Sigmoid colon (tissue), 7 donors: ENCODE measurements around the gene SLC12A5. TPM values are rescaled to one million over a fixed set of nuclear protein-coding genes. Genes with fewer than 3 reads are reported as not detected.
A peak's percentile ranks its signal among the peaks of the same experiment; 100 is the strongest.

Experiments used
- DNase-seq: peaks from one replicate; pipeline ENCODE4 v3.0.0-alpha.2; 2019
- H3K27ac ChIP-seq, 4 donors: fragments of 200-600 bp; sonication (generic); one replicate each; pipeline ENCODE4 v1.5.1; 2016 to 2019; ENCODE audit warnings: mild to moderate bottlenecking in 1 of 4
- H3K27me3 ChIP-seq, 3 donors: fragments of 200-600 bp; sonication (generic); one replicate each; pipeline ENCODE4 v1.5.1; 2019; ENCODE audit warnings: mild to moderate bottlenecking in 1 of 3
- H3K36me3 ChIP-seq, 4 donors: fragments of 200-600 bp; sonication (generic); one replicate each; pipeline ENCODE4 v1.5.1; 2016 to 2019
- H3K4me1 ChIP-seq, 4 donors: fragments of 200-600 bp; sonication (generic); one replicate each; pipeline ENCODE4 v1.5.1; 2017 to 2019
- H3K4me3 ChIP-seq, 4 donors: fragments of 200-600 bp; sonication (generic); one replicate each; pipeline ENCODE4 v1.5.1; 2017 to 2019; ENCODE audit warnings: mild to moderate bottlenecking in 2 of 4, moderate library complexity in 1 of 4
- H3K9me3 ChIP-seq, 4 donors: fragments of 200-600 bp in 3 of 4; sonication (generic) in 3 of 4; one replicate each; pipeline versions ENCODE4 v1.5.1 to v1.6.1; 2013 to 2019
- CTCF ChIP-seq, 4 experiments: fragments of 450-650 bp in 3 of 4; fragments of 200-600 bp in 1 of 4; IDR thresholded peaks; one replicate each; pipeline ENCODE4 v1.5.1; 2016 to 2019; ENCODE audit warnings: antibody characterized with exemption in 4 of 4, mild to moderate bottlenecking in 3 of 4, moderate library complexity in 2 of 4
- EP300 ChIP-seq, 4 donors: sonication (generic); formaldehyde crosslinking; IDR thresholded peaks; one replicate each; pipeline ENCODE4 v1.6.1; 2017; ENCODE audit warnings: antibody characterized with exemption in 4 of 4
- POLR2A ChIP-seq, 2 donors: fragments of 450-650 bp; IDR thresholded peaks; one replicate each; pipeline ENCODE4 v1.6.1; 2016; ENCODE audit warnings: antibody characterized with exemption in 2 of 2, mild to moderate bottlenecking in 2 of 2, moderate library complexity in 2 of 2
- POLR2AphosphoS5 ChIP-seq, 4 donors: sonication (generic); formaldehyde crosslinking; IDR thresholded peaks; one replicate each; pipeline ENCODE4 v1.6.1; 2017; ENCODE audit warnings: antibody characterized with exemption in 4 of 4
- WGBS, 2 donors: extraction: QIAGEN DNeasy Blood & Tissue Kit; methylation state at CpG; one replicate each; pipeline ENCODE4 v1.1.7; 2013; 5-methylcytosine and 5-hydroxymethylcytosine counted together
- intact Hi-C: fragments of 100-400 bp; cut with DNase I; formaldehyde crosslinking; loops from one replicate; pipeline ENCODE4 v1.15.1; 2023
- polyA plus RNA-seq, 3 donors: library from polyadenylated mRNA; stranded (reverse); fragments of 200-250 nt; gene quantifications; one replicate each; pipeline ENCODE4 v1.2.3, GENCODE V29; 2013
- total RNA-seq, 4 donors: library from RNA; depleted of rRNA; stranded (reverse); fragments of >200 nt; gene quantifications; one replicate each; pipeline ENCODE4 v1.1.0, GENCODE V29; 2016
- donor health status: healthy with polysubstance abuse.
- donor health status: Bipolar disorder and iron deficiency.
- donor health status: healthy.

The SLC12A5 gene
- total and polyA plus RNA-seq, 7 donors: 0.14 to 1.4 TPM; not detected in 5

- H3K4me1 ChIP-seq: peaks cover 0 to 12% (median 11%) of the 10 kb centered on the region in 4 donors
- no peaks in the 10 kb centered on the region for H3K9me3 ChIP-seq
- 96 to 97% methylated on average over 8 of the region's 8 CpGs for WGBS, 2 donors
- peak; percentile 36 for DNase-seq
- H3K4me3 ChIP-seq: no peak overlapping the region
- H3K27me3 ChIP-seq: peaks cover 0 to 10% (median 4%) of the 10 kb centered on the region in 3 donors
- intact Hi-C loops: no loop called here
- H3K27ac ChIP-seq: no peak overlapping the region
- peaks cover 67 to 82% (median 68%) of the 10 kb centered on the region in 4 donors for H3K36me3 ChIP-seq
- TF ChIP-seq EP300 (IDR thresholded peaks at IDR 0.05) (no peak), POLR2A (IDR thresholded peaks at IDR 0.05) (no peak), CTCF (IDR thresholded peaks at IDR 0.05) (no peak), POLR2AphosphoS5 (IDR thresholded peaks at IDR 0.05) (no peak)
Measured at GRCh38 chr20:46063151-46063550, 34.1 kb downstream of the SLC12A5 start.

- intact Hi-C loops: no loop called here
- peaks cover 68 to 87% (median 73%) of the 10 kb centered on the region in 4 donors for H3K36me3 ChIP-seq
Measured at GRCh38 chr20:46063652-46064054, 34.6 kb downstream of the SLC12A5 start.

GRCh38 chr20:46065006-46065405, 36.0 kb downstream of the SLC12A5 start:
- Histone ChIP-seq H3K27me3 (no peaks in the 10 kb centered on the region), H3K36me3 (peaks cover 68 to 100% (median 85%) of the 10 kb centered on the region in 4 donors), H3K4me1 (no peaks in the 10 kb centered on the region), H3K27ac (no peak overlapping the region), H3K9me3 (no peaks in the 10 kb centered on the region), H3K4me3 (no peak overlapping the region)
- peak; percentile 41 for DNase-seq
- WGBS, 2 donors: 98% methylated on average over 9 of the region's 9 CpGs
- TF ChIP-seq POLR2A (IDR thresholded peaks at IDR 0.05): no peak
- no peak for TF ChIP-seq POLR2AphosphoS5 (IDR thresholded peaks at IDR 0.05)
- no peak for TF ChIP-seq CTCF (IDR thresholded peaks at IDR 0.05)
- TF ChIP-seq EP300 (IDR thresholded peaks at IDR 0.05): no peak
- intact Hi-C loops: no loop called here

More at GRCh38 chr20:46063652-46064054, 34.6 kb downstream of the SLC12A5 start:
- Histone ChIP-seq H3K27ac (no peak overlapping the region), H3K4me1 (peaks cover 0 to 7% (median 6%) of the 10 kb centered on the region in 4 donors), H3K4me3 (no peak overlapping the region), H3K27me3 (peaks cover 0 to 5% (median 0%) of the 10 kb centered on the region in 3 donors), H3K9me3 (no peaks in the 10 kb centered on the region)
- DNase-seq: no peak
- TF ChIP-seq EP300 (IDR thresholded peaks at IDR 0.05) (no peak), POLR2AphosphoS5 (IDR thresholded peaks at IDR 0.05) (no peak), POLR2A (IDR thresholded peaks at IDR 0.05) (no peak), CTCF (IDR thresholded peaks at IDR 0.05) (no peak)
- 73 to 84% methylated on average over 3 of the region's 3 CpGs for WGBS, 2 donors

- H3K27me3 ChIP-seq: no peaks in the 10 kb centered on the region
- H3K36me3 ChIP-seq: peaks cover 66 to 99% (median 88%) of the 10 kb centered on the region in 4 donors
- intact Hi-C loops: no loop called here
- H3K4me1 ChIP-seq: no peaks in the 10 kb centered on the region
- H3K4me3 ChIP-seq: no peak overlapping the region
- DNase-seq: no peak
- H3K9me3 ChIP-seq: no peaks in the 10 kb centered on the region
- no peak overlapping the region for H3K27ac ChIP-seq
- TF ChIP-seq EP300 (IDR thresholded peaks at IDR 0.05): no peak
- TF ChIP-seq CTCF (IDR thresholded peaks at IDR 0.05): no peak
- TF ChIP-seq POLR2AphosphoS5 (IDR thresholded peaks at IDR 0.05): no peak
- TF ChIP-seq POLR2A (IDR thresholded peaks at IDR 0.05): no peak
- WGBS, 2 donors: 95 to 98% methylated on average over 3 of the region's 3 CpGs
Measured at GRCh38 chr20:46065691-46066090, 36.7 kb downstream of the SLC12A5 start.
